Measurements from ENCODE around the gene KCNE5.
"Not testable (repeated sequence)": the region's sequence is repeated elsewhere in the genome, so short reads cannot be mapped to it uniquely, and the experiment has no call there.

The KCNE5 gene

DNA sequence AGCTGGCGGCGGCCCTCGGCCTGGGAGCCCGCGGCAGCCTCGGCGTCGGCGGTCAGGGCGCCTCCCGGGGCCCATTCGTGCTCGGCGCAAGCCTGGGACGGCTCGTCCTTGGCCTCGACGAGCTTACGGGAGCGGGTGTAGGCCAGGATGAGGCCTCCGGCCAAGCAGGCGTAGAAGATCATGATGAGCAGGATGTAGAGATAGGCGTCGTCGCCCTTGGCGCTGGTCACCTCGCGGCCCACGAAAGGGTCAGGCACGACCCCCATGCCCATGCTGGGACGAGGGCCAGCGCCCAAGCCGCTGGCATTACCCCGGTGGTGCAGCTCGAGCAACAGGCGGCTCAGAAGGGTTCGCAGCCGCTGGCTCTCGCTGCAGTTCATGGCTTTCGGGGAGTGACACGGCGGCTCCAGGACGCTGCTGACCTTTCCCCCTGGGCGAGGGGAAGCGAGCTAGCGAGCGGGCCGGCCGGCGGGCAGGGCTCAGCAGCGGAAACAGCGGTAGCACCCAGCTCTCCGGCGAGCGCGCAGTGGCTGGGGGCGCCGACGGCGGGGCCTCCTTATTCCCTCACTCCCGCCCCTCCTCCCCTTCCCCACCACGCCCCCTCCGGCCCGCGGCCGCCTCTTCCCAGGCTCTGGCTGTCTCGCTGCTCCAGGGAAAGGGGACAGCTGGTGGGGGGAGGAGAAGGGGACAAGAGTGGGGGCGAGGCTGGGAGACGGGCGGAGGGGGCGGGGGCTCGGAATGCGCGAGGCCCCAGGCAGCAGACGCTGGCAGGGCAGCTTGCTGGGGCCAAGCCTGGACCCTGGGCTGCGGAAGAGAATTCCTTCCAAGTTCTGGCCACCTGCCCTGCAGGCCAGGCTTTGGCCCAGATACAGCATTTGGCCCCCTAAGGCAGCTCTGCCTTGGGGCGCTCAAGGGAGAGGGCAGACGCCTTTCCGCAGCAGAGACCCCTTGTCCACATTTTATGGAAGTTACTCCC lies at the start of gene KCNE5:
Gene KCNE5, minus strand, starts transcription at position 532 of the 976 bp plus-strand sequence. Its CDS starts 152 bp downstream, at position 380.
- no peak for DNase-seq

DNA sequence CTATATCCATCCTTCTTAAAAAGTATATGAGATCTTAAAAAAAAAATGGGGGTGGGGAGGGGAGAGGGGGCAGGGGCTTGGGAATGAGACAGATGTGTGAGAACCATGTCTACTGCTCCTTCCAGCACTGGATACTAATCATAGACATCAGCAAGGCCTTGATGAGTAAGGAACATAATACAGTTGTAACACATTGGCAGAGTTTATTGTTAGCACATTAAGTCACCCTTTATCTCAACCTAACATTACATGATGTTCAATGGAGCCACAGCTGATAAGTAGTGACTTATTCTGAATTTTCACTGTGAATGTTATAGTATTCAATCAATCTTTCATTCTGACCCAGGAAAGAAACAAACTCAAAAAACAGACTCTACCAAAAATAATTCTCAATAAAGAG lies 47.3 kb upstream of the KCNE5 start:
- no peak for DNase-seq

GRCh38 chrX:109671170-109671569 lies 46.2 kb upstream of the KCNE5 start:
- DNase-seq = not testable (repeated sequence)

DNA sequence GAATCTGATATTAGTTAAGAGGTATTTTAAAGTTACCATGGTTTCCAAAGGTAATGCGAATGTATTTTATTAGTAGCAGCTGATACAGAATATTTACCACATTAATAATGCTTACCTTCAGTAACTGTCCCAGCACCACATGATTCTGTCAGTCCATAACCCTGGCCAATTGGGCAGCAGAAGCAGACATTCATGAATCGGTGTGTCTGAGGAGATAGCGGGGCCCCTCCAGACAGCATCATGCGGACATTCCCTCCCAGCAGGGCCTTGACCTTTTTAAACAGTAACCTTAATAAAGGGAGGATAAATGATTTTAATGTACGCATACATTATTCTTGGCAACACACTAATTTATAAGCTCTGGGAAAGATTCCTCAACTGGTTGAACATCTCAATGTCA lies 43.0 kb upstream of the KCNE5 start:
- DNase-seq = no peak

GRCh38 chrX:109660435-109661143 lies 35.6 kb upstream of the KCNE5 start:
- no peak for DNase-seq

- no peak for DNase-seq
Measured at GRCh38 chrX:109658391-109658790, 33.4 kb upstream of the KCNE5 start.

DNA sequence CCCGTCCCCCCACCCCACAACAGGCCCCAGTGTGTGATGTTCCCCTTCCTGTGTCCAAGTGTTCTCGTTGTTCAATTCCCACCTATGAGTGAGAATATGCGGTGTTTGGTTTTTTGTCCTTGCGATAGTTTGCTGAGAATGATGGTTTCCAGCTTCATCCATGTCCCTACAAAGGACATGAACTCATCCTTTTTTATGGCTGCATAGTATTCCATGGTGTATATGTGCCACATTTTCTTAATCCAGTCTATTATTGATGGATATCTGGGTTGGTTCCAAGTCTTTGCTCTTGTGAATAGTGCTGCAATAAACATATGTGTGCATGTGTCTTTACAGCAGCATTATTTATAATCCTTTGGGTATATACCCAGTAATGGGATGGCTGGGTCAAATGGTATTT lies 32.4 kb upstream of the KCNE5 start:
- not testable (repeated sequence) for DNase-seq

DNA sequence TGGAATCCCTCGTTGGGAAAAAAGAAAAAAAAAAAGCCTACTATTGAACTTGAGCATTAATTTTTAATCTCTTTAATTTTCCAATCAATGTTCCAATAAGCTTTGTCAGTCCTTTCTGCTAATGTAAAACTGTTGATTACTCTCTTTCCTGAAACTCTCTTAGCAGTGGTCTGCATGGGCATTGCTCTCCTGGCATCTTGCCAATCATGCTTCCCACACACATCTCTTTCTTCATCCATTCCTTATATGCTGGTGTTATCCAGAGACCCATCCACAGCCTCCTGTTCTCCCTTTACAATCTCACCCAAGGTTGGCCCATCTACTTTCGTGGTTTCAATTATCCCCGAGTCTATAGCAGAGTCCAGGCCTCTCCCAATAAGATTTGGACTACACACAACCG lies 31.8 kb upstream of the KCNE5 start:
- DNase-seq = no peak

DNA sequence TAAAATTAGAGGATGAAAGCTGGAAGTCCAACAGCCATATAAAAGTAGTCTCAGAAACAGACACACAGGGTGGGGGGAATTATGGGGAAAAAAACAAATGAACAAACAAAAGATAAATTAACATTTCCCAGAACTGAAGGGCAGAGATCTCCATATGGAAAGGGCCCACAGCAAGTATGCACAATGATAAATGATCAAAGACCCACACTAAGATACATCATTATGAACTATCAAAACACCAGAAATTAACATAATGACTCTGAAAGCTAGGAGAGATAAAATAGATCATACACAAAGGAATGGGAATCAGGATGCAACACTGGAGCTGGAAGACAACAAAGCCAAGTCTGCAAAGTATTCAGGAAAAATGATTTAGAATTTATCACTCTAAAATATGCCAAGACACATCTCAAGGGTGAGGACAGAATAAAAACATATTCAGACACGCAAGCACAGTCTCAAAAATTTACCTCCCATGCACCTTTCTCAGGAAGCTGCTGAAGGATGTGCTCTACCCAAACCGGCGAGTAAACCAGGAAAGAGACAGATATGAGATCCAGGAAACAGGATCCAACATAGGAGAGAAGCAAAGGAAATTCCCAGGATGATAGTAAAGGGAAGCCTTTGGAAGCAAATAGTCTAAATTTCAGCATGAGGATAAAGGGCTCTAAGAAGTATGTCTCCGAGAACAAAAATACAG lies 30.7 kb upstream of the KCNE5 start:
- DNase-seq = no peak

DNA sequence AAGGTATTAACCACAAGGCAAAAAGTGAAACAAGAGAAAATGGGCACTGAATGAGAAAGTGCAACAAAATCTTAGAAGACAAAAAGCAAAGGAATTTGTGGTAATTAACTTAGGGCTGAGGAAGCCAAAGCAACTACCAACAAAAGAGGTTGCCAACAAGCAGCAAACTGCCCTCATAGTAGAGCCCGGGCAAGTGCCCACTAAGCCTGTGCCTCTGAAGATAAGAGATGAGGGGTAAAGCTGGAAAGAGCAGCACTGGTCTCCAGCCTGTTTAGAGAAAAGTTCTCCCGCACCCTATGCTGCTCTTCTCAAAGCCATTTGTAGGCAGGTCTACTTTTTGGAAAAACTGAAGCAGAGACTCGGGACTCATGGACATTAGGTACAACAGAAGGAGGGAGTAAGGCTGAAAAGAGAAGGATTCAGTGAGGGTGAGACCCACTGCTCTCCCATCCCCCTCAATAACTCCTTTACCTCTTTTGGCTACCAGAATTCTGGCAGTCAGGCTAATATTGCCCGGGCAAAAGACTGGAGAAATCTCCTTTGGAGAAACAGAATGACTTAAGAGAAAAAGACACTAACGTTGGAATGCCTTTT lies 29.6 kb upstream of the KCNE5 start:
- DNase-seq = no peak

DNA sequence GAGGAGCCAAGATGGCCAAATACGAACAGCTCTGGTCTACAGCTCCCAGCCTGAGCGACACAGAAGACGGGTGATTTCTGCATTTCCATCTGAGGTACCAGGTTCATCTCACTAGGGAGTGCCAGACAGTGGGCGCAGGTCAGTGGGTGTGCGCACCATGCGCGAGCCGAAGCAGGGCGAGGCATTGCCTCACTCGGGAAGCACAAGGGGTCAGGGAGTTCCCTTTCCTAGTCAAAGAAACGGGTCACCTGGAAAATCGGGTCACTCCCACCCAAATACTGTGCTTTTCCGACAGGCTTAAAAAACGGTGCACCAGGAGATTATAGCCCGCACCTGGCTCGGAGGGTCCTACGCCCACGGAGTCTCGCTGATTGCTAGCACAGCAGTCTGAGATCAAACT lies 19.7 kb upstream of the KCNE5 start:
- DNase-seq = not testable (repeated sequence)

DNA sequence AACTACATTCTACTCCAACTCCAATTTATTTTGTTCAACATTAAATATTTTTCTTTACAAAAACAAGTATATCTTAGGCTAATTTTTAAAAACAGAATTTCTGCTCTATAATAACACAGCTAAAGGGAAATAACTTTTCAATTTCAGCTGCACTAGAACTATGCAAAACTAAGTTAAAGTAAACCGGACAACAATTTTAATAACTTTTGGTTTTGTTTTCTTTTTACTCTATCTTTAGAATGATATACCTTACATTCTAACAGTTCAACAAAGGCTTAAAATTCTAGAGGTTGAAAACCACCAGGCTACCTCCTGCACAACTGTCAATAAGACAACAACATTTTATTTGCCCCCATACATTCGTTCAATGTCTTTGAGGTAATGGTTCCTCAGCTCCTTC lies 18.7 kb upstream of the KCNE5 start:
- DNase-seq = no peak

DNA sequence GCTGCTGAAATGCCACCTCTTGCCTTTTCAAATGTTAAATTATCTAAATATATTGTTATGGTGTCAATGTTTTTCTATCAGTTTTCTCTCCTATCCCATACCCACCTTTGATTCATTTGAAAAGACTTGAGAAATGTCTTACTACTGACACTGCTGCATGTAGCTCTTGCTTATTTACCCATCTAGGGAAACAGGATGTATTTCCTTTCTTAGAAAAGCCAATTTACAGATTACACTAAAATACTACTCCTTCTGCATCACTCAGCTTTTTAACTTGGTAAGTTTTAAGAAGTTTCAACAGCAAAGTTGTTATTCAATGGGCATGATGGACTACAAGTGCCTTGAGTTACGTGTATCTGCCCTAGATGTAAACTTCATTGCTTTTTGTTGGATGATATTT lies 13.2 kb upstream of the KCNE5 start:
- no peak for DNase-seq

- DNase-seq = not testable (repeated sequence)
Measured at GRCh38 chrX:109637477-109637876, 12.5 kb upstream of the KCNE5 start.

GRCh38 chrX:109635146-109635545 lies 10.2 kb upstream of the KCNE5 start:
- no peak for DNase-seq

DNA sequence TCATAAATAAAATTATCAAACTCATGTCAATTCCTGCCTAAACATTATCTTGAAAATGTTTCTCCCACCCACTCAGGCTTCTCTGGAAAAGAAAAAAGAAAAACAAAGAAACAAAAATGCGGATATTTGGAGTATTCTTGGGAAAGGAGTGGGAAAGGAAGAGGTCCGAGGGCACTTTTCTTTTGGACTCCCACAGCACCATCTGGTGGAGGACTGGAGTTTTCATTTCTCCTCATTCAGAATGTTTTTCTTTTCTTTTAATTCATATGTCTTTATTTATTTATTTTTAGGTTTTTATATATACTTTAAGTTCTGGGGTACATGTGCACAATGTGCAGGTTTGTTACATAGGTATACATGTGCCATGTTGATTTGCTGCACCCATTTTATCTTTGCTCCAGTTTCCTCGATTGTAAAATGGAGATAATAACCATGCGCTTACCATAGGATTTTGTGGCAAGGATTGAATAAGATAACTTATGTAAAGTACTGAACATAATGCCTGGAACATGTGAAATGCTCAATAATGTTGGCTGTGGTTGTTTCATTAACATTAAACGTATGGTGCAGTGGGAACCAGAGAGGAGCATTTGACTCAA lies 8.0 kb upstream of the KCNE5 start:
- no peak for DNase-seq

DNA sequence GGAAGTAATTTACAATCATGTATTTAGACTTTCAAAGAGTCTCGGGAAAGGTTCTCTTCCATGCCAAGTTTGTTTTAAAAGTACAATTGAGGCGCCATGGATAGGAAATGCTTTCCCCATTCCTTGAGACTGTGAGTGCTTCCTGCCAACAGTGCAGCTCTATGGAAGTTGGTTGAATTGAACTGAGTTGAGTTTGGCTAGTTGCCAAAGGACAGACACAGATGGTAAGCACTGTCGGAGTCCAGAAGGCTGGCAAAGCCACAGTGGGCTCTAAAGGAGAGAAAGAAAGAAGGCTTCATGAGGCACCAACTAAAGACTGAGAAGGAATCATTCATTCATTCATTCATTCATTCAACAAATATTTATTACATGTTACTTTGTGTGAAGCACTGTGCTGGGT lies 4.3 kb upstream of the KCNE5 start:
- DNase-seq = no peak

DNA sequence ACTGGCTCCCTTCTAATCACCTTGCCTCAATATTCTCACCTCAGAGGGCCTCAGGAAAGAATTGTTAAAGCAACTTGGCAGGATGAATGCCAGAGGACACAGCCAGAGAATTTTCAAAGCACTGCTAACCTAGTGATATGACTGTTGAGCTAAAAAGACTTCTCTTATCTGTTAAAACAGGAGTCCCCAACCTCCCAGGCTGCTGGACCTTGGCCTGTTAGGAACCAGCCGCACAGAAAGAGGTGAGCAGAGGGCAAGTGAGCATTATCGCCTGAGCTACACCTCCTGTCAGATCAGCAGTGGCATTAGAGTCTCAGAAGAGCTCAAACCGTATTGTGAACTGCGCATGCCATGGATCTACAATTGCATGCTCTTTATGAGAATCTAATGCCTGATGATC lies 1.7 kb upstream of the KCNE5 start:
- DNase-seq = no peak

DNA sequence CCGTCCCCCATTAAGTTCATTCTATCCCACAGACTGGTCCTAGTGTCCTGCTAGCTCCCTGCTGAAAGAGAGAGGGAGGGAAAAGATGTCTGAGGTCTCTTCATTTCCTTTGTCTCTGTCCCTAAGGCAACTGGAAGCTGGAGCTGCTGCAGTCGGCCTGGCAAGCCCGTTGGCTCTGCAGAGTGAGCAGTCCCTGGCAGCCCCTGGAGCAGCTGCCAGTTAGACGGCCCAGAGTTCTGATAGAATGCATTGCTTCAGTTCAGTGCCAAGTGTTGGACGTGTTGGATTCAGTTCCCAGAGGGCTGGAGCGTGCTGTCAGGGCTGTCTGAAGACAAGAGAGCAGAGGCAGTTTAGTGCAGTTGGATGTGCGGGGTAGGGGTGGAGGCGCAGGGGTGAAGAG lies 975 bp downstream of the KCNE5 start:
- DNase-seq = no peak

- DNase-seq = no peak
Measured at GRCh38 chrX:109622270-109622669, 2.7 kb downstream of the KCNE5 start.

GRCh38 chrX:109619771-109620170 lies 5.2 kb downstream of the KCNE5 start:
- DNase-seq = no peak

GRCh38 chrX:109614951-109615350 lies 10.0 kb downstream of the KCNE5 start:
- DNase-seq = no peak

GRCh38 chrX:109601486-109601885 lies 23.5 kb downstream of the KCNE5 start:
- no peak for DNase-seq

Data from NCI-H2107 (cell line).